Measurements from ENCODE around the gene TMEM161A.
A peak's percentile ranks its signal among the peaks of the same experiment; 100 is the strongest.

The TMEM161A gene

DNA sequence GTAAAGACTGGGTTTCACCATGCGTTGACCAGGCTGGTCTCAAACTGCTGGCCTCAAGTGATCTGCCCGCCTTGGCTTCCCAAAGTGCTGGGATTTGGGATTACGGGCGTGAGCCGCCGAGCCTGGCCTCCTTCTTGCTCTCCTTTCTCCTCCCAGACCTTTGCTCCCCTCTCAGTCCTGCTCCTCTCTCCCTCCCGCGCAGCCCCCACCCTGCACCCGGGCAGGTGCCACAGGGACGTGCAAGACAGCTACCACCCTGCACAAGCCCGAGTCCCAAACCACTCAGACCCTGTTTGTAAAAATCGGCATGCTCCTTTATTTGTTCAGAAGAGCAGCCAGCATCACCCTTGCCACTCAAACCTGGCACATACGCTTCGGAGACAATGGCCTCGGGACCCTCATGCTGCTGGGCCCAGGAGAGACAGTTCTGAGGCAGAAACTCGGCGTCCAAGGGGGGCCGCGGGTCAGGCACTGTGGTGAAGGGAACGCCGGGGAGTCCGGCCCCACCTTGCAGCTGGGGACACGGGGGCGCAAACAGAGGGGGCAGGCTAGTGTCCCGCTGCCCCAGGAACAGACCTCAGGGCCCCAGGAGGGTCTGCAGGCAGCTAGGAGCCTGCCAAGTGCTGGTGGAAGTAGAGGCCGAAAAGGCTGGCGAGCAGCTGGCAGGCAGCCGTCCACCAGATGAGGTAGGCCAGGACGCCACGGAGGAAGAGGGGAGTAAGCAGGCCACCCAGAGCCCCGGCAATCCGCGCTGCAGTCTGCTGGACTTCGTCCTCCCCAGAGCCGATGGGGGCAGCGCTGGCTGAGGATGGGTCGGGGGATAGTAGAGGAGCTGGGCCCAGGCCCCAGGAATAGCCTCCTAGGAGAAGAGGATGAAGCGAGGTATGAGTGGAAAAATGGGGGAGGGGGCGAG, 18.7 kb downstream of the TMEM161A start:
- DNase-seq (ENCODE audit: low read depth), result no peak
- TF ChIP-seq, protein P1, sequence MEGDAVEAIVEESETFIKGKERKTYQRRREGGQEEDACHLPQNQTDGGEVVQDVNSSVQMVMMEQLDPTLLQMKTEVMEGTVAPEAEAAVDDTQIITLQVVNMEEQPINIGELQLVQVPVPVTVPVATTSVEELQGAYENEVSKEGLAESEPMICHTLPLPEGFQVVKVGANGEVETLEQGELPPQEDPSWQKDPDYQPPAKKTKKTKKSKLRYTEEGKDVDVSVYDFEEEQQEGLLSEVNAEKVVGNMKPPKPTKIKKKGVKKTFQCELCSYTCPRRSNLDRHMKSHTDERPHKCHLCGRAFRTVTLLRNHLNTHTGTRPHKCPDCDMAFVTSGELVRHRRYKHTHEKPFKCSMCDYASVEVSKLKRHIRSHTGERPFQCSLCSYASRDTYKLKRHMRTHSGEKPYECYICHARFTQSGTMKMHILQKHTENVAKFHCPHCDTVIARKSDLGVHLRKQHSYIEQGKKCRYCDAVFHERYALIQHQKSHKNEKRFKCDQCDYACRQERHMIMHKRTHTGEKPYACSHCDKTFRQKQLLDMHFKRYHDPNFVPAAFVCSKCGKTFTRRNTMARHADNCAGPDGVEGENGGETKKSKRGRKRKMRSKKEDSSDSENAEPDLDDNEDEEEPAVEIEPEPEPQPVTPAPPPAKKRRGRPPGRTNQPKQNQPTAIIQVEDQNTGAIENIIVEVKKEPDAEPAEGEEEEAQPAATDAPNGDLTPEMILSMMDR (conservative IDR thresholded peaks at IDR 0.05; ENCODE audit: low read length), result no peak
- H3K4me3 ChIP-seq (ENCODE audit: low read length), result no peak overlapping the region

DNA sequence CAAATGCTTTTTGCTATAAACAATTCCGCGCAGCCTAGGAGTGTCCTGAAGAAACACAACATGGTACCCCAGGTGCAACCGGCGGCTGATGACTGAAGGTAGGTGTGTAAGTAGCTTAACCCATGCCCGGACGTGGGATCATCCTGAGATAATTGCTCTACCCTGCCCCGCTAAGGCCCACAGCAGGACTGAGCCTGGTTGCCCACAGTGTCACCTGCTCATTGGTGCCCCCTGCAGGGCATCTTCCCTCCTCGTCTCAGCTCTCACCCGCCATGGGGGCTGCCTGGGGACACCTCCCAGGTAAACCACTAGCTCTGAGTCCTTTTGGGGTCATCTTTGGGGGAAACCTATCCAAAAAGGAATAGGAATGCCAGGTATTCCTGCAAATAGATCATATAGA, 22.3 kb downstream of the TMEM161A start:
- TF ChIP-seq, protein P1 (conservative IDR thresholded peaks at IDR 0.05; ENCODE audit: low read length), result peak; percentile 53
- H3K4me3 ChIP-seq (ENCODE audit: low read length), result no peak overlapping the region
- DNase-seq (ENCODE audit: low read depth), result no peak

DNA sequence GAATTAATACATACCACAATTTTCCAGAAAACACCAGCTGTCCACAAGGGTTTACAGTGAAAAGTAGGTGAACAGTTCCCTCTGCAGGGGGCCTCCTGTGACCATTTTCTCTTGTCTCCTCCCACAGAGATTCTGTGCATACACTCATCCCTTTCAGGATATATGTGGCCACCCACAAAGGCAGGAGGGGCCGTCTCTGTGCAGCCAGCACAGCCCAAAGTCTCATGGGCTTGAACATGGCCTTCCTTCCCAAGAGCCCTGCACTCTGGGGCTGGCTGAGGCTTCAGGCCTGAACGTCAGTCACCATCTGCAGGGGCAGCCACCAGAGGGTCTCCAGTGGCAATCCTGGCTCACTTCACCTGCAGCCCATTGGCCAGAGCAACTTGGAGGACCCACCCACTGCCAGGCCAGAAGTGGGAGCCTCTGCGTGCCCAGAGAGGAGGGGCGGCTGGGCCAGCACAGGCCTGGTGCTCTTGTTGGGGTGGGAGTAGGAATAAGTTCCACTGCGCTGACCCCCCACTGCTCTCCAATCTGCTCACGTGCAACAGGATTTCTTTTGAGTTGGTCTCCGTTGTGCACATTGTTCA, 25.1 kb downstream of the TMEM161A start:
- H3K4me3 ChIP-seq (ENCODE audit: low read length), result no peak overlapping the region
- TF ChIP-seq, protein P1 (conservative IDR thresholded peaks at IDR 0.05; ENCODE audit: low read length), result no peak
- no peak for DNase-seq (ENCODE audit: low read depth)

DNA sequence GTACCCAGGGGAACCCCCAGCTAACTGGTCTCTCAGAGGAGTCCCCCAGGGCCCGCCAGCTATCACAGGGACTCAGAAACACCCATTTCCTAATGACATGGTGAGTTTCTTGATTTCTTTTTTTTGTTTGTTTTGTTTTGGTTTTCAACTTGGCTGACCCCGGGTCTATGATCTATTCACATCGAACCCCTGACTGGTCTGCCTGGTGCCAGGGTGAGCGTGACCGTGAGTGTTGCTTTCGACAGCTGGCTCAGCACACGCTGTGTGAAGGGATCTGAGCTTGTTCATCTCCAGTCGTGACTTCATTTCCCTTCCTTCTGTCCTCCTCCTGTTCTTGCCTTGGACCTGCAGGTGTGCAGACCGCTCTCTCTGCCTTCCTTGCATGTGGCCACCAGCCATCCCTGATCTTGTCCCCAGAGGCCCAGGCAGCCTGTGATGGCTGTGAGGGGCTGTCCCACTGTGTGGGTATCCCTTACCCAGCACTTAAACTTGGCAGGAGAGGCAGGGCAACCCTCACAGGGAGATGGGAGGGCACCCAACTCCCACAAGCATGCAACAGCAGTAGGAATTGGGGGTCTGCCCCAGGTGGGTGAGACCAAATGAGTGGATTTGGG, 26.2 kb downstream of the TMEM161A start:
- DNase-seq (ENCODE audit: low read depth), result no peak
- TF ChIP-seq, protein P1 (conservative IDR thresholded peaks at IDR 0.05; ENCODE audit: low read length), result no peak
- no peak overlapping the region for H3K4me3 ChIP-seq (ENCODE audit: low read length)

DNA sequence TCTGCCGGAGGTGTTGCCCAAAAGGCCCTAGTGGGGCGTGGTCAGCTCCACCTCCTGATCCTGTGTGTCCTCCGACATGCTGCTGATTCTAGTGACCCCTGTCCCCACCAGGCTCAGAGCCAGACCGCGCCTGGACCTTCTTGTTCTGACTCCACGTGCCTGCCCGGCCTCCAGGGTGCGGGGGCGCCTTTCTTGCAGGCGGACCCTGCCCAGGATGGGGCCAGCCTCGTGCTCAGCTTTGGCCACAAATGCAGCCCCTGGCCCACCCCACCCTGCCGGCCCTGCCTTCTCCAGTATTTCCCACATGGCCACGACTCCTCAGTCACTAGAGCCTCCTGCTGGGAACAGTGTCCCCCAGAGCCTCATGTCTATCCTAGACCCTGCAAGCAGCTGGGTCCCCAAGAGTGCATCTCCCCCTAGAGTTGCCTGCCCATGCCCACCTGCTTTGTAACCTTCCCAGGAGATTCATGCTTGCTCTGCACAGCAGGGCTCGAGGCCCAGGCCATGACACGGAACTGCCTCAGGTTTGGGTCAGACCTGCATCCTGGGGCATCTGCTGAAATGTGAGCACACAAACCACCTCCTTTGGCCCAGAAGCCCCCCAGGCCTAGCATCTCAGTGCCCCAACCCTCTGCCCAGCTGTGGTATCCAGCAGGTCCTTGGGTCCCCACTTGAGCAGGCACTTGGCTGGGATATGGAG, 27.0 kb downstream of the TMEM161A start:
- no peak overlapping the region for H3K4me3 ChIP-seq (ENCODE audit: low read length)
- TF ChIP-seq, protein P1 (conservative IDR thresholded peaks at IDR 0.05; ENCODE audit: low read length), result no peak
- DNase-seq (ENCODE audit: low read depth), result no peak

DNA sequence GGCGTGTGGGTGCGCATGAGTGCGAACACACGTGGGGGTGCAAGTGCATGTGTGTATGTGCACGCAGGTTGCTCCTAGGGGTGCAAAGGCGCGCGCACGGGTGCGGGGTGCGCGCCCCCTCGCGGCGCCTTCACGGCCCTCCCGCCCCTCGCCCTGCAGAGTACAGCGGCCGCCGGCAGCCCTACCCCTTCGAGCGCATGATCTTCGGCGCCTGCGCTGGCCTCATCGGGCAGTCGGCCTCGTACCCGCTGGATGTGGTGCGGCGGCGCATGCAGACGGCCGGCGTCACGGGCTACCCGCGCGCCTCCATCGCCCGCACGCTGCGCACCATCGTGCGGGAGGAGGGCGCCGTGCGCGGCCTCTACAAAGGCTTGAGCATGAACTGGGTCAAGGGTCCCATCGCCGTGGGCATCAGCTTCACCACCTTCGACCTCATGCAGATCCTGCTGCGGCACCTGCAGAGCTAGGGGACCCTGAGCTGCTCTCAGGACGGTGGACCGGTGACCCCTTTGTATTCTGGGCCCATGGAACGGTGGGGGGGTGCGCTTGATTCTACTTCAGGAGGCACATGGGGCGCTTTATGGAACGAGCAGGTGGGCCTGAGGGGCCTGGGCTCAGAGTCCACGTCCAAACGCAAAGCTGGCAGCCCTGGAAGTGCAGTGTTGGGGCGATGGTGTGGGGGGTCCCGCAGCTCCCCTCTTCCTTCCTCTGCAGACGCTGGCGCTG, 27.7 kb downstream of the TMEM161A start:
- no peak for DNase-seq (ENCODE audit: low read depth)
- no peak overlapping the region for H3K4me3 ChIP-seq (ENCODE audit: low read length)
- TF ChIP-seq, protein P1 (conservative IDR thresholded peaks at IDR 0.05; ENCODE audit: low read length), result 0 out of 2 replicates have a peak, but pooled peaks have one; percentile 12
